NOMO-1 treated with dmso at 0.1 percent for 144 hours (cell line): ENCODE data around the gene TGM1.
"Not testable (repeated sequence)": the region's sequence is repeated elsewhere in the genome, so short reads cannot be mapped to it uniquely, and the experiment has no call there.

Experiments
- DNase-seq: peaks from one replicate; lab custom pipeline; 2025; ENCODE audit not compliant: unreplicated experiment; lab: John Stamatoyannopoulos, UW

Gene TGM1

DNA sequence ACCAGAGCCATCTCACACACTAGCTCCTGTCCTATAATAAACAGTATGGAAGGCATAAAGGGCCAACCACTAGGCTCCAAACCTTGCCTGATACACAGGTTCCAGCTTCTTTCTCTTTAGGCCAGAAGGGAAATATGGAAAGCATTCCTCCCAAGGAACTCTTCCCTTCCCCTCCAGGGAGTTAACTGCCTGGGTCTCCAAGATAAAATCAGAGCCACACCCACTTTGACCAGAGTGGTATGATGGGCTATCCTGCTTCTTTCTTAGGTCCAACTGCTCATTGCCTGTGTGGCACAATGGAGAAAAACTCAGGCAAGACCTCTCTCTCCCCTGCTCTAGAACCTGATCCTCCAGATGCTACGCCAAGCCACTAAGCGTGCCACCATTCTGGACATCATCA is 55.4 kb downstream of the TGM1 start:
- DNase-seq, result no peak

GRCh38 chr14:24207104-24207551 is 55.8 kb downstream of the TGM1 start:
- no peak for DNase-seq

- no peak for DNase-seq
Measured at GRCh38 chr14:24206260-24207103, 56.5 kb downstream of the TGM1 start.

GRCh38 chr14:24204163-24205146 is 58.5 kb downstream of the TGM1 start:
- DNase-seq, result no peak

GRCh38 chr14:24203249-24203886 is 59.6 kb downstream of the TGM1 start:
- not testable (repeated sequence) for DNase-seq

- DNase-seq, result not testable (repeated sequence)
Measured at GRCh38 chr14:24202538-24202937, 60.4 kb downstream of the TGM1 start.
